GM10847 (cell line): ENCODE results near the gene COLEC11.

Experiments
- POLR2A ChIP-seq: IDR thresholded peaks from 2 replicates; pipeline ENCODE4 v1.6.1; 2011; ENCODE audit not compliant: insufficient read length; ENCODE audit errors: extremely low read depth

Gene COLEC11

DNA sequence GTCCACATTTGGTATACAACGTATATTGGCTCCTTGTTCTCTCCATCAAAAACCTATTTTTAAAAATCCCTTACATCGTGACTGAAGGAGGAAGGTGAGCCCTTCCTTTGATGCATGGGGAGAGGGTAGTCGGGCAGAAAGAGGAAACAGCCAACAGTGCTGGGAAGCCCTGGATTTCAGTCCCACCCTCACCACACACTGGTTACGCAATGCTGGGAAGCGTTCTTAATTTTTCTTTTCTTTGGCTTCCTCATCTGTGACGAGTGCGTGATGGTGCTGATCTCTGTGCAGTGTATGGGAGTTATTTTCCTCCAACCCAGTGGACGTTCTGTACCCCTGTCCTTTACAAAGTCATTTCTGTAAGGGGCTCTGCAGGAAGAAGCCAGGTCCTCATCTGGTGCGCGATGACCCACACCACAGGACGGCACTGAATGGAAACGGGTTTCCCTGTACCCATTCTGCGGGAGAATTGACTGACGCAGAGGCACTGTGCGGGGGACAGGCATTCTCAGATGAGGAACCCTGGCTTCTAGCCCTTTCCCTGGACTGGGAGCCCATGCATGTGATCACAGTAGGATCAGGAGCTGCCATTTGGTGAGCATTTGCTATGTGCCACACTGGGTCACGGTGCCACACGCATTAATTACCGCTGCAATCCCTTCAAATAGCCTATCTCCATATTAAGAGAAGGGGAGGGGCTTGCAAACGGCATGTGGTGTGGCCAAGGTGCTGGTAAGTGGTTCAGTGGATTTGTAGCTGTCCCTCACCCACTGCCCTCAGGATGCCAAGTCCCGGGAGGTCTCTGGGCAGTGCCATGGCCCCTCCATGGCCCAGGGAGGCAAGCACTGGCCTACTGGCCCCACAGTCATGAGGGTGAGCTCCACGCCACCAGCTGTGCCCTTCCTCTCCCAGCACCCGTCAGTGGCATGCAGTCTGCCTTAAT lies 4.3 kb downstream of the COLEC11 start:
- no peak for TF ChIP-seq POLR2A

DNA sequence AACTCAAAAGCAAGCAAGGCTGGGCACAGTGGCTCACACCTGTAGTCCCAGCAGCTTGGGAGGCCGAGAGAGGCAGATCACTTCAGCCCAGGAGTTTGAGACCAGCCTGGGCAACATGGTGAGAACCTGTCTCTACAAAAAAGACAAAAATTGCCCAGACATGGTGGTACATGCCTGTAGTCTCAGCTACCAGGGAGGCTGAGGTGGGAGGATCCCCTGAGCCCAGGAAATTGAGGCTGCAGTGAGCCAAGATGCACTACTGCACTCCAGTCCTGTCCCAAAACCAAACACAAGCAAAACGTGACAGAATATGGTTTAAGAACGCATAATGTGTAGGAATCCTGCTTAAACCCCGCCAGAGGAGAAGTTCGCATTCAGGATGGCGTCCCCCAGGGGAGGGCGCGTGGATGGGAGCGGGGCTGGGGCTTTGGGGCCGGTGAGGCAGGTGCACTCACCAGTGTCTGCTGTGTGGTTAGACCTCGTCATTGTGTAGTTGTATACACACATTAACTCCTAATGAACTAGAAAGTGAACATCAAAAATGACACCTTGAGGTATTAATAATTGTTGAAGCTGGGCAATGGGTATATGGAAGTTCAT lies 5.4 kb downstream of the COLEC11 start:
- no peak for TF ChIP-seq POLR2A

DNA sequence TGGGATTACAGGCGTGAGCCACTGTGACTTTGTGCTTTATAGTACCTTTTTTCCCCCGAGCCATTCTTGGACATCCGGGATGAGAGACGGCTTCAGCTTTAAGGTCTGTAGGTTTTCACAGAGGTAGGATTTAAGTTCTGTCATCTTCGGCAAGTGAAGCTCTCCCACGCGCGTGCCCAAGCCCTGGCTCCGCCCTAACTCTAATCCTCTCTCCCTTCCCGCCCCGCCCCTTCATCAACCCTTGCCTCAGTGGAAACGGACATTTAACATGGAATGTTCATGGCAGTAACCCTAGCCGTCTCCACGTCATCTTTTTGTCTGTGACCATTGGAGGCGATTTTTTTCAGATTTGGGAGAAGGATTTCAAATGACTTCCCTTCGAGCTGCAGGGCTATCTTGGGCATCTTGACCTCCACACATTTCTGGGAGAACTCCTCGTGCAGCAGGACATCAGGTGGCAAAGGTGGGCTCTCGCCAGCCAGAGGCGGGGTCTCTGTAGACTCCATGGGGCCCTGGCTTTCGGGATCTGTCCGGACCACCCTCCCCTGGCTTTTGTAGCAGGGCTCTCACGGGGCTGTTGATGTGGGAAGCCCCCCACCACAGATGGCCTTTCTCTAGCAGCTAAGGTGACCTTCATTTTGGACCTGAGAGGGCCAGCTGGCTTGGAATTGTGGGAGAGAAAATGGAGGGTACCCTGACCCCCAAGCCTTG lies 6.8 kb downstream of the COLEC11 start:
- TF ChIP-seq POLR2A = no peak

DNA sequence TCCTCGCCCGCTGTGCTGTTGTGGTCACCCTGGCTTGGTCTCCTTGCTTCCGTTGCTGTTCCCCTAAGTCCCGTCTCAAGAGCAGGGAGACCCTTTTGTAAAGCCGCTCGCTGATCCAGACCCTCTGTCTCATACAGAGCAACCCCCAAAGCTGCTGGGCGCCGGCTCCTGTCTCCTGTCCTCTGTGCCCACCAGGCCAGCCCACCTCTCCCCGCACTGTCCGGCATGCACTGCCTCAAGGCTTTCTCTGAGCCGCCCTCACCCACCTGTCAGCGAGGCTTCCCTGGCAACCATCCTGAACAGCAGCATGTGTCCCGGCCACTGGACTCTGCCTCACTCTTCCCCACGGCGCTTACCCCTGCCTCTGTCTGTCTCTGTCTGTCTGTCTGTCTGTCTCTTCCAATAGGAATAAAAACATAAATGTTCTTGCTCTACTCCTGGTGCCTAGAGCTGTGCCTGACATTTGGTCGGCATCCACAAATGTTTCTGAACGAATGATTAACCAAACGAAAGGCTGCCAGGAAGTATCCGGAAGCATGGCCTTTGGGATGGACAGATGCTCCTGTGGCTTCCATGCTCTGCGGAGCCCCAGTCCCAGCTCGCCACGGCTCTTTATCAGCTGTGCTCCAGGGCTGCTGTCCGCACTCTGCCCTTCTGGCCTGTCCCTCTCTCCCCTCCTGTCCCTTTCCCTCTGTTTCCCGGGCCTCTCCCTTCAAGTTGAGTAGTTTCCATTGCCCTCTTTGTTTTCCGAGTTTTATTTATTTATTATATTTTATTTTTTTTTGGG lies 7.8 kb downstream of the COLEC11 start:
- no peak for TF ChIP-seq POLR2A

DNA sequence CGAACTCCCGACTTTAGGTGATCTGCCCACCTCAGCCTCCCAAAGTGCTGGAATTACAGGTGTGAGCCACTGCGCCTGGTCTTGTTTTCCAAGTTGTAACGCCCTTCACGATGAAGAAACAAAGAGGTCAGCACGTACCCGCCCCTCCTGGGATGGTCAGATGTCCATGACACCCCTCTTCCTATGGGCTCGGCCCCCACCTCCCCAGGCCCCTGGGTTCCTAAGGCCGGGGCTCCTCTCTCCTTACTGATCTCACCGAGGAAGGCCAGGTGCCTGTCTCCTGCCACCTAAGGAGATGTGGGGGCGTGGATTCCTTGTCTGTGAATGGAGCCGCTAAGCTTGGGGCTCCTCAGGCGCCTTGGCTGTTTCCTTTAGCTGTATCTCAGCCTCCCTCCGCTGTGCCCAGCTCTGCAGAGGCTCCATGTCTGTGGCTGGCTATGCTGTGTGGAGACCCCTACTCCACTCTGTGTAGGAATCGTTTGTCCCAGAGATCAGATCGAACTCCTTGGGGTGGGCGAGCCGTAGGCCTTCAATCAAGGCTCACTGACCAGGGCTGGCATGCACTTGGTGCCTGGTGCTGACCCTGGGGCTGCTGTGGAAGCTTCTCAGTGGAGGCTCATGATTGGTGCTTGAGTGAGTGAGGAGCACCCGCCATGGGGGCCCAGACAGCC lies 8.8 kb downstream of the COLEC11 start:
- TF ChIP-seq POLR2A = no peak

DNA sequence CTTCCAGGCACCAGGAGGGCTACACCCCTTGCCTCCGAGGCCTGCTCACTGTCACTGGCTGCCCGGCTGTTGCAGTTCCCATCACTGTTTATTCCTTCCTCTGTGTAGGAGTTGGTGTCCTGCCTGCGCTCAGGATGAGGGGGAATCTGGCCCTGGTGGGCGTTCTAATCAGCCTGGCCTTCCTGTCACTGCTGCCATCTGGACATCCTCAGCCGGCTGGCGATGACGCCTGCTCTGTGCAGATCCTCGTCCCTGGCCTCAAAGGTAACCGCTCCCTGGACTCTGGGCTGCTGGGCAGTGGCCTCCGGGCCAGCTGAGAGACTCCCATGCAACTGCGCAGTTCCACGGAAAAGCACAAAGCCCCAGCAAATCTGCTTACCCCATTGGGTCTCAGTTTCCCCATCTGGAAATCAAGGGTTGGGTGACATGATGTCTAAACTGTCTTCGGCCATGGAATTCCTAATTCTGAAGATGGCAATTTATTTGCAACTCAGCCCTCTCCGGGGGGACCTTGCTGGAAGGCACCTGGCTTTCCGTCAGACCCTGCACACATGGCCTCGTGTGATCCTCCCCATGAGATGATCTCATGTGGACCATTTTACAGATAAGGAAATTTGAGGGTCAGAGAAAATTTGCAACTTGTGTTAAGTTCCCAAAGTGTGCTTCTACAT lies 9.4 kb downstream of the COLEC11 start:
- TF ChIP-seq POLR2A = no peak

DNA sequence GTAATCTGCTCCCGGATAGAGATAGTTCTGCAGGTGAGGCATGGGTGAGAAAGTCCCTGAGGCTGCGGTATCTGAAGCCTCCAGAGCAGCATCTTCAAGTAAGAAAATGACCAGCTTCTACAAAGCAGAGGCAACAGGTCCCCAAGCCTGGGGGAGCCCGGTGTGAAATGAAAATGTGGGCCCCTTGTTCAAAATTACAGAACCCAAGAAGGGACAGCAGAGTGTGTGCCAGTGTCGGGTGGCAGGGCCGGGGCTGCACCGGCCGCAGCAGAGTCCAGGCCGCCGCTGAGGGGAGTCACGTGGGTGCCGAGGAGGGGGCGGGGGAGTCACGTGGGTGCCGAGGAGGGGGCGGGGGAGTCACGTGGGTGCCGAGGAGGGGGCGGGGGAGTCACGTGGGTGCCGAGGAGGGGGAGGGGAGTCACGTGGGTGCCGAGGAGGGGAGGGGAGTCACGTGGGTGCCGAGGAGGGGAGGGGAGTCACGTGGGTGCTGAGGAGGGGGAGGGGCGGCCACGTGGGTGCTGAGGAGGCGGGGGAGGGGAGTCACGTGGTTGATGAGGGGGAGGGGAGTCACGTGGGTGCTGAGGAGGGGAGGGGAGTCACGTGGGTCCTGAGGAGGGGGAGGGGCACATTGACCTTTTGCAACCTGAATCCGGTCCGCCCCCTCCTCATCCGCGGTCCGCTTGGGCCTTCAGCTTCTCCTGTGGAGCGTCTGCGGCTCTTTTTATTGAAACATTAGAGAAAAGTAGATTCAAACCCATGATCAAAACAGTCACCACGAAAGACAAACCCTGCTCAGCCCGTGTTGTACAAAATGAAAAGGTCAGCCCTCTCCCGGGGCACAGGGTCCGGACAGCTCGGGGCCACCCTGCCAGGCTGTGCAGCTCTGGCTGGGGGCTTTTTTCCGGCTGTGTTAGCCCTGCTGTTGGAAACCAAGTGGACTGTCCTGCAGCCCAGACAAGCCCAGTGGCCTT lies 10.4 kb downstream of the COLEC11 start:
- TF ChIP-seq POLR2A = no peak

DNA sequence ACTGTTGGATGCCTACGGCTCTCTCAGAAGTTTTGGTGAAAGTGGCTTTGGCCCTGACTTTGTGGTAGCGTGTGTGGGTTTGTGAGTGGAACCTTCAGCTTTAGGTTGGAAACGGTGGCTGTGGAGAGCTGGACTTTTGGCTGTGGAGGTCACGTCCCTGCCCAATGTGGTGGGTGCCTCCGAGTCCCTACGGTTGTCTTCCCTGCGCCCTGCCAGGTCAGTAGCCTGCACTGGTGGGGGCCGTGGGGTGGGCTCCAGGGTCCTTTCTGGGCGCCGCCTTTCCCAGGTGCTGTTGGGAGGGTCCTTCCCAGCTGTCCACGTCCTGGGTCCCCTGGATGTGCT lies 11.1 kb downstream of the COLEC11 start:
- TF ChIP-seq POLR2A = no peak

DNA sequence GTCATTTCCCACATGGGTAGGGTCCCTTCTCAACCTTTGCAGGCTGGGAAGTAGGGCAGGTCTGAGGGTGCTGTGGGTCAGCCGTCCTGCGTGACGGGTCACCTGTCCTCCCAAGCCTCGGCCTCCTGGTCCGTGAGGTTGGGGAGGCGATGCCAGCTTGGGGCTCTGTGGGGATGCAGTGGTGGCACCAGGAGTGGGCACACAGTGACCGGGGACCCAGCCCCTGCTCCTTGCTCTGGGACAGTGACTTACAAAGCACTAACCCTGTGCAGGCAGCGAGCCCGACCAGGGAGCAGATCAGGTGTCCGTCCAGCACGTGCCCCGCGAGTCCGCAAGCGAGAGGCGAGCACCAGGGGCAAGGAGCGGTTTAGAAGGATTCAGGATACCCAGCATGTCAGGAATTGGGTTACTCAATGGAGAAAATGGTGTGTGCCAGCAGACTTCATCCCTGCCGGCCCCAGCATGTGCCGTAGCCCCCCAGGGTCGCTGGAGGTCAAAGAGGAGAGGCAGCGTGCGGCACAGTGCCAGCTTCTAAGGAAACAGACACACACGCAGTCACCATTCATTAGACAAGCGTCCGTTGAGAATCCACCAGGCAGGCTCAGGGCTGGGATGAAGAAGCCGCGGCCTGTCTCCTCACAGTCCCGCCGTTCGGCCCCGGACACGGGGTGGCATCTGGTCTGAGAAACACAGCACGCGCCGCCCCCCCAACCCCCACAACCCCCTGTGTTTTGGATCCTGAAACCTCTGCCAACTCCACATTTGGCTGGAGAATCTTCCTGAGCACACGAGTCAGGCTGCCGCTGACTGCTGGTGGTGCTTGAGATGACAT lies 11.7 kb downstream of the COLEC11 start:
- TF ChIP-seq POLR2A = no peak

DNA sequence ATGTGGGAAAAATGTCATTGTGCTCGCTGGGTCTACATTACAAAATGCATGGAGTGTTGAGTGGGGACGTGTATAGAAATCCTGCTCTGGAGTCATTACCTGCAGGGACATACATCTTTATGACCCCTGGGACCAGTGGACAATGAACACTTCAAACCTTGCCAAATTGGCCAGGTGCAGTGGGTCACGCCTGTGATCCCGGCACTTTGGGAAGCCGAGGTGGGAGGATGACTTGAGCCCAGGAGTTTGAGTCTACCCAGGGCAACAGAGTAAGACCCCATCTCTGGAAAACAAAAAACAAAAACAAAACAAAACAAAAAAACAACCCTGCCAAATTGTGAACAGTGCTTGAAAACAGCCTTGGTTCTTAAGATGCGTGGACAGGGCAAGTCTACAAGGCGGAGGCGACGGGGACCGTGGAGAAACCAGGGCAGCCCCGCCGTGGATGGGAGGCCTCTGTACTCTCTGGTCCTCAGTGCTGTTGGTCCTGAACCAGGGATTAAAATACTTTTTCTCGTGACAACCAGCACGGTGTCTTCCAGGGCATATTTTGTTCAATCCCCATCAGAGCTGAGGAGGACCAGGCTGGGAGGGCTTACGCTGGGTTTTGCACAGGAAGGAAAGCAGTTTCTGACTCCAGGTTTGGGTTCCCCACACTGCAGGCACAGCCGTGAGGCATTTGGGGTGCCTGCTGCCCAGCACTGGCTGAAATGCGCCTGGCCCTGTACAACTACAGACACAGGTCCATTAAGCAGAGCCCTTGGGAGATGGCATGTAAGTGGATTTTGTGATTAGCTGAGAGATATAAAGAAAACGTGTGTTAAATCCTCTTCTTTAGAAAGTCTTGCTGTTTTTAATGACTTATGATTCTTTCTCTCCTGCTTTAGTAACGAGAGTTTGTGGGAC lies 13.7 kb downstream of the COLEC11 start:
- TF ChIP-seq POLR2A = no peak

DNA sequence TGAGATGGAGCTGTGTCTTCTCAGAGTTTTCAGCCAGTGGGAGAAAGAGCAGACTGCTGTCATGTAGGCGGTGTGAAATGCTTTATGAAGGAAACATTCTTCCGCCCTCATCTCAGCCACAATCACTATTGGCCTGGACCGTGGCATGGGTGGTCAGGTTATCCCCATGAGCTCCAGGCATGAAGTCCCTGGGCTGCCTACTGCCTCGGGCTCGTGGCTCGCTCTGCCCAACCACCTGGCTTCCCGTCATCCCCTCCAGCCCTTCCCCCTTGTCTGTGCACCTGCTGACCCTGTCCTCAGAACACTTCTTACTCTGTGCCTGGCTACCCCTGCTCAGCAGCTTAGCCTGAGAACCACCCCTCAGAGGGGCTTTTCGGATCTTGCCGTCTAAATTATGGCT lies 15.5 kb downstream of the COLEC11 start:
- no peak for TF ChIP-seq POLR2A
